Measurements from ENCODE around the gene REM1. TPM values are rescaled to one million over a fixed set of nuclear protein-coding genes. Genes with fewer than 3 reads are reported as not detected.

Gene REM1
- total RNA-seq, 1 donor from 2014 or later, result not detected

DNA sequence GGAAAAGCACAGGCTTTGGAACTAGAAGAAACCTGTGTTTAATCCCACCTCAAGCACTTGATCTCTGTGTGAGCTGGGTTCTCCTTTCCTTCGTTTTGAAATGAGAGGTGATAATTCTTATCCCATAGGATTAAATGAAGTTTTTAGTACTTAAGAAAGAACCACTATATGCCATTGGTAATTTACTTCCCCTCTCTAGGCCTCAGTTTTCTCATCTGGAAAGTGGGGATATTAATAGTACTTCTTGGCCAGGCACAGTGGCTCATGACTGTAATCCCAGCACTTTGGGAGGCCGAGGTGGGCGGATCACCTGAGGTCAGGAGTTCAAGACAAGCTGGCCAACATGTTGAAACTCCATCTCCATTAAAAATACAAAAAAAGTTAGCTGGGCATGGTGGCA is 14.1 kb downstream of the REM1 start:
- Mint-ChIP-seq H3K27me3 (ENCODE audit: low read depth) (peaks cover 47% of the 10 kb centered on the region), H3K9me3 (ENCODE audit: low read depth) (no peaks in the 10 kb centered on the region), H3K36me3 (ENCODE audit: low read depth) (no peaks in the 10 kb centered on the region)

DNA sequence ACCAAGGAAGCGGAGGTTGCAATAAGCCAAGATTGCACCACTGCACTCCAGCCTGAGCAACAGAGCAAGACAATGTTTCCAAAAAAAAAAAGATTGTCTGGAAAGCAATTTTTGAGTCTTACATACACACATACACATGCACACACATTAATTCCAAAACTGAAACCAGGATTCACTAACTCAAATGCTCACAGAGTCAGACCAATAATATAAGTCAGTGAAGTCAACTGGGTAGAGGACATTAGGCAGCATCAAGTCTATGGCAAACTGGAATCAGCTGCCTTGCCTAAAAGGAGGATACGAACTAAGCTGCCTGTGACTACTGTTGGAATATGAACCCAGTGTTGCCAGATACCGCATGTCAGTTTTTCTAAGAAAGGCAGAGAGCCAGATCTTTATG is 15.7 kb downstream of the REM1 start:
- Mint-ChIP-seq H3K9me3 (ENCODE audit: low read depth) (peaks cover 3% of the 10 kb centered on the region), H3K4me1 (ENCODE audit: low read depth) (no peaks in the 10 kb centered on the region), H3K36me3 (ENCODE audit: low read depth) (no peaks in the 10 kb centered on the region), H3K4me3 (ENCODE audit: unreplicated experiment) (no peak overlapping the region), H3K27ac (ENCODE audit: unreplicated experiment) (no peak overlapping the region), H3K27me3 (ENCODE audit: low read depth) (peaks cover 54% of the 10 kb centered on the region)
- TF ChIP-seq, protein P1, sequence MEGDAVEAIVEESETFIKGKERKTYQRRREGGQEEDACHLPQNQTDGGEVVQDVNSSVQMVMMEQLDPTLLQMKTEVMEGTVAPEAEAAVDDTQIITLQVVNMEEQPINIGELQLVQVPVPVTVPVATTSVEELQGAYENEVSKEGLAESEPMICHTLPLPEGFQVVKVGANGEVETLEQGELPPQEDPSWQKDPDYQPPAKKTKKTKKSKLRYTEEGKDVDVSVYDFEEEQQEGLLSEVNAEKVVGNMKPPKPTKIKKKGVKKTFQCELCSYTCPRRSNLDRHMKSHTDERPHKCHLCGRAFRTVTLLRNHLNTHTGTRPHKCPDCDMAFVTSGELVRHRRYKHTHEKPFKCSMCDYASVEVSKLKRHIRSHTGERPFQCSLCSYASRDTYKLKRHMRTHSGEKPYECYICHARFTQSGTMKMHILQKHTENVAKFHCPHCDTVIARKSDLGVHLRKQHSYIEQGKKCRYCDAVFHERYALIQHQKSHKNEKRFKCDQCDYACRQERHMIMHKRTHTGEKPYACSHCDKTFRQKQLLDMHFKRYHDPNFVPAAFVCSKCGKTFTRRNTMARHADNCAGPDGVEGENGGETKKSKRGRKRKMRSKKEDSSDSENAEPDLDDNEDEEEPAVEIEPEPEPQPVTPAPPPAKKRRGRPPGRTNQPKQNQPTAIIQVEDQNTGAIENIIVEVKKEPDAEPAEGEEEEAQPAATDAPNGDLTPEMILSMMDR (IDR thresholded peaks at IDR 0.05), result no peak
- no peak for DNase-seq (ENCODE audit: low spot score)

More for the DNA sequence above, 14.1 kb downstream of the REM1 start:
- no peak for DNase-seq (ENCODE audit: low spot score)
- TF ChIP-seq, protein P1 (IDR thresholded peaks at IDR 0.05), result no peak
- no peak overlapping the region for H3K27ac Mint-ChIP-seq (ENCODE audit: unreplicated experiment)
- H3K4me3 Mint-ChIP-seq (ENCODE audit: unreplicated experiment), result no peak overlapping the region
- no peaks in the 10 kb centered on the region for H3K4me1 Mint-ChIP-seq (ENCODE audit: low read depth)

DNA sequence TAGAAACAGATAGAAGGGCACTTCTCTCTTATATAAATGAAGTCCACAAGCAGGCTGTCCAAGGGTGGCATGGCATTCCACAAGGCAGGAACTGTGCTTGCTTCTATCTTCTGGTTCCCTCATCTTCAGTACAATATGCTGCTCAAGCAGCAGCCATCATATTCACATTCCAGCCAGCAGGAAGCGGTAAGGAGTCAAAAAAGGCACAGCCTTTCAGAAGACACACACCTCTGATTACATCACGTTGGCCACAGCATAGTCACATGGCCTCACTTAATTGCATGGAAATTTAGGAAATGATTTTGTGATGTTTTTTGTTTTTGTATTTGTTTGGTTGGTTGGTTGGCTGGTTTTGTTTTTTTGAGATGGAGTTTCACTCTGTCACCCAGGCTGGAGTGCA is 19.0 kb downstream of the REM1 start:
- Mint-ChIP-seq H3K27ac (ENCODE audit: unreplicated experiment) (no peak overlapping the region), H3K9me3 (ENCODE audit: low read depth) (peaks cover 3% of the 10 kb centered on the region), H3K4me3 (ENCODE audit: unreplicated experiment) (no peak overlapping the region), H3K27me3 (ENCODE audit: low read depth) (peaks cover 28% of the 10 kb centered on the region), H3K4me1 (ENCODE audit: low read depth) (peaks cover 23% of the 10 kb centered on the region), H3K36me3 (ENCODE audit: low read depth) (no peaks in the 10 kb centered on the region)
- TF ChIP-seq, protein P1 (IDR thresholded peaks at IDR 0.05), result peak; percentile 73
- DNase-seq (ENCODE audit: low spot score), result no peak

DNA sequence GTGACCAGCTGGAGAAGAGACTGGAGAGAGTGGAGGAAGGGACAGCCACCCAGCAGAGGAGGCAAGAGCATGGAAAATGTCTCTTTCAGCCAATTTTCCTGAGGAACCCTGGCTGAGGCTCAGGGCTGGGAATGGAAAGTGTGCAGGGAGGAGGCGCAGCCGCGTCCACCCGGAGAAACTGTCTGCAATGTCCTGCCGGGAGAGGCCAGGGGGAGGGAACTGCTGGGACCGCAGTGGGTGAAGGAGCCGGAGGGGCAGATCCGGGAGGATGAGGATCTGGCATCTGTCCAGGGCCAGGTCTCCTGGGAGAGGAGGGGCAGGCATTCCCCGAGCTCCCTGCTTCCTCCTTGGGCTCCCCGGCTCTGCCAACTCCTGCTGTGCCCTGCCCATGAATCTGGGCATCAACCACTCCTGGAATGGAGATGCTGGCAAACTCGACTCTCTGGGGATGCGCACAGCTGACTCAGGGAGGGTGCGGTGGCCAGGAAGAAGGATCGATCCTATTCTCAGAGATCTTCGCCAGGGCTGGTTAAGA is 21.7 kb downstream of the REM1 start:
- DNase-seq (ENCODE audit: low spot score), result no peak
- Mint-ChIP-seq H3K27ac (ENCODE audit: unreplicated experiment) (peak overlapping the region; percentile 90), H3K27me3 (ENCODE audit: low read depth) (peaks cover 14% of the 10 kb centered on the region), H3K4me3 (ENCODE audit: unreplicated experiment) (peak overlapping the region; percentile 47), H3K9me3 (ENCODE audit: low read depth) (peaks cover 3% of the 10 kb centered on the region), H3K36me3 (ENCODE audit: low read depth) (no peaks in the 10 kb centered on the region), H3K4me1 (ENCODE audit: low read depth) (peaks cover 23% of the 10 kb centered on the region)
- TF ChIP-seq, protein P1 (IDR thresholded peaks at IDR 0.05), result peak; percentile 7

DNA sequence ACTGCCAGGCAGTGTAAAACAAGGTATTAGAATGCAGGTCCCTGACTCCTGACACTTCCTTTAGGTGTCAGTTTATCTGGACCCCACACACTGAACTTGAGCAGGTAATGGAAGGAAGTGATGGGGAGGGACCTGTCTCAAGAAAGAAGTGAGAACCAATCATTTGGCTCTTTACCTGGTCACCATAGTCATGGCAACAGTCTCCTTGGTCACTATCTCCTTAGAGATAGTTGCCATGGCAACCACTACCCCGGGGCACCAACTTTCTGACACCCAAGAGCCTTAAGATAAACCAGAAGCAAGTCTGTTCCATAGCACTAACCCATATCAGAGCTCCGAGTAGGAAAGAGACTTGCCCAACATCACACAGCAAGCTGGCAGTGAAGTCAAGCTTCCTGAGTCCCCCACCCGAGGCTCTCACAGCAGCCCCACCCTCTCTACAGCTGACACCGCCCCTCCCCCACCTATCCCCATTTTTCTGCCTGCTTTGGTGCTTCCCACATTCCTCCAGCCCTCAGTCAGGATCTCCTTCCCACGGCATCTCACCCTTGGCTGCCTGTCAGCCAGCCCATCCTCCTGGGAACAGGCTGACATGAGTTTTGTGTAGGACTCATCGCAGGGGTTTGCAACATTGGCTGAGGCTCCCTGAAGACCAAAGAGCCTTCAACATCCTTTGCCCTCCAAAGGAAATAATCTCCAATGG is 22.9 kb downstream of the REM1 start:
- no peak for DNase-seq (ENCODE audit: low spot score)
- TF ChIP-seq, protein P1 (IDR thresholded peaks at IDR 0.05), result no peak
- H3K9me3 Mint-ChIP-seq (ENCODE audit: low read depth), result peaks cover 3% of the 10 kb centered on the region
- H3K4me3 Mint-ChIP-seq (ENCODE audit: unreplicated experiment), result no peak overlapping the region
- peak overlapping the region; percentile 80 for H3K27ac Mint-ChIP-seq (ENCODE audit: unreplicated experiment)
- H3K4me1 Mint-ChIP-seq (ENCODE audit: low read depth), result peaks cover 23% of the 10 kb centered on the region
- H3K36me3 Mint-ChIP-seq (ENCODE audit: low read depth), result no peaks in the 10 kb centered on the region
- H3K27me3 Mint-ChIP-seq (ENCODE audit: low read depth), result peaks cover 14% of the 10 kb centered on the region

All from chondrocyte (in vitro differentiated cells).